GM18517 (cell line): Measurements from ENCODE around the gene PRR12.

Experiments
- ATAC-seq: cut with Tn5 transposase; IDR thresholded peaks from one replicate; pipeline ENCODE4 v1.9.1; 2021; ENCODE audit warnings: mild to moderate bottlenecking, moderate library complexity; ENCODE audit not compliant: unreplicated experiment

The PRR12 gene

GRCh38 chr19:49590971-49591730, at the start of gene PRR12:
TSS of gene PRR12 (plus strand) at chr19:49591182. CDS start at chr19:49591655, 473 bp downstream.
- no peak for ATAC-seq

- ATAC-seq: no peak
Measured at GRCh38 chr19:49541914-49542313, 49.1 kb upstream of the PRR12 start.

- ATAC-seq: no peak
Measured at GRCh38 chr19:49542446-49542845, 48.5 kb upstream of the PRR12 start.

- ATAC-seq: no peak
Measured at GRCh38 chr19:49543032-49543431, 48.0 kb upstream of the PRR12 start.

- no peak for ATAC-seq
Measured at GRCh38 chr19:49544154-49544553, 46.8 kb upstream of the PRR12 start.

- no peak for ATAC-seq
Measured at GRCh38 chr19:49546825-49547565, 44.0 kb upstream of the PRR12 start.

- ATAC-seq: no peak
Measured at GRCh38 chr19:49549045-49549444, 41.9 kb upstream of the PRR12 start.

- no peak for ATAC-seq
Measured at GRCh38 chr19:49551531-49551930, 39.5 kb upstream of the PRR12 start.

GRCh38 chr19:49552749-49553148, 38.2 kb upstream of the PRR12 start:
- no peak for ATAC-seq

GRCh38 chr19:49553451-49554271, 37.3 kb upstream of the PRR12 start:
- ATAC-seq: no peak

GRCh38 chr19:49554701-49555181, 36.2 kb upstream of the PRR12 start:
- ATAC-seq: no peak

GRCh38 chr19:49555600-49556411, 35.2 kb upstream of the PRR12 start:
- ATAC-seq: no peak

- ATAC-seq: no peak
Measured at GRCh38 chr19:49556412-49557398, 34.3 kb upstream of the PRR12 start.

- ATAC-seq: no peak
Measured at GRCh38 chr19:49557641-49558325, 33.2 kb upstream of the PRR12 start.

- no peak for ATAC-seq
Measured at GRCh38 chr19:49558591-49558990, 32.4 kb upstream of the PRR12 start.

- ATAC-seq: no peak
Measured at GRCh38 chr19:49559443-49559842, 31.5 kb upstream of the PRR12 start.

GRCh38 chr19:49559928-49560327, 31.1 kb upstream of the PRR12 start:
- no peak for ATAC-seq

- no peak for ATAC-seq
Measured at GRCh38 chr19:49560358-49560900, 30.6 kb upstream of the PRR12 start.
